Measurements from ENCODE around the gene TIMM9.

GRCh38 chr14:58467575-58467974 is 40.2 kb upstream of the TIMM9 start:
- TF ChIP-seq CTCF (IDR thresholded peaks at IDR 0.05), result no peak
- TF ChIP-seq EP300 (IDR thresholded peaks at IDR 0.05), result no peak
- no peak for TF ChIP-seq POLR2A (IDR thresholded peaks at IDR 0.05)
- no peak for TF ChIP-seq POLR2AphosphoS5 (IDR thresholded peaks at IDR 0.05)
